ENCODE data around the gene CRB1. TPM values are rescaled to one million over a fixed set of nuclear protein-coding genes. Genes with fewer than 3 reads are reported as not detected.

Gene CRB1
- total and polyA plus RNA-seq, 7 donors, result 0.19 to 0.49 (median 0.38) TPM; not detected in 3

GRCh38 chr1:197453376-197454058, 185.5 kb downstream of the CRB1 start:
- no peak overlapping the region for H3K4me3 ChIP-seq
- H3K36me3 ChIP-seq, result no peaks in the 10 kb centered on the region
- no peaks in the 10 kb centered on the region for H3K4me1 ChIP-seq
- no peak for TF ChIP-seq POLR2A (IDR thresholded peaks at IDR 0.05)
- TF ChIP-seq EP300 (IDR thresholded peaks at IDR 0.05), result no peak
- no peak for TF ChIP-seq POLR2AphosphoS5 (IDR thresholded peaks at IDR 0.05)
- TF ChIP-seq CTCF (IDR thresholded peaks at IDR 0.05), result no peak
- no peaks in the 10 kb centered on the region for H3K27me3 ChIP-seq
- no peaks in the 10 kb centered on the region for H3K9me3 ChIP-seq
- intact Hi-C loops (cut with DNase I), result no loop called here
- WGBS, 2 donors, result 88 to 96% methylated on average over 1 of the region's 1 CpG
- DNase-seq, result no peak
- no peak overlapping the region for H3K27ac ChIP-seq

- intact Hi-C loops (cut with DNase I), result no loop called here
- Histone ChIP-seq H3K4me3 (no peak overlapping the region), H3K27ac (no peak overlapping the region), H3K36me3 (no peaks in the 10 kb centered on the region), H3K9me3 (no peaks in the 10 kb centered on the region), H3K4me1 (peaks cover 0 to 6% (median 0%) of the 10 kb centered on the region in 4 donors), H3K27me3 (no peaks in the 10 kb centered on the region)
- TF ChIP-seq EP300 (IDR thresholded peaks at IDR 0.05), result no peak
- TF ChIP-seq CTCF (IDR thresholded peaks at IDR 0.05), result no peak
- TF ChIP-seq POLR2A (IDR thresholded peaks at IDR 0.05), result no peak
- no peak for TF ChIP-seq POLR2AphosphoS5 (IDR thresholded peaks at IDR 0.05)
- WGBS, 2 donors, result 87 to 92% methylated on average over 5 of the region's 5 CpGs
- DNase-seq, result no peak
These were observed 194.5 kb downstream of the CRB1 start for GRCh38 chr1:197462539-197462938.

- no peak overlapping the region for H3K27ac ChIP-seq
- H3K36me3 ChIP-seq, result no peaks in the 10 kb centered on the region
- intact Hi-C loops (cut with DNase I), result no loop called here
- TF ChIP-seq POLR2AphosphoS5 (IDR thresholded peaks at IDR 0.05), result no peak
- TF ChIP-seq CTCF (IDR thresholded peaks at IDR 0.05), result no peak
- TF ChIP-seq POLR2A (IDR thresholded peaks at IDR 0.05), result no peak
- no peak for TF ChIP-seq EP300 (IDR thresholded peaks at IDR 0.05)
- H3K9me3 ChIP-seq, result no peaks in the 10 kb centered on the region
- H3K4me1 ChIP-seq, result peaks cover 0 to 6% (median 0%) of the 10 kb centered on the region in 4 donors
- no peak overlapping the region for H3K4me3 ChIP-seq
- DNase-seq, result no peak
- H3K27me3 ChIP-seq, result no peaks in the 10 kb centered on the region
These were observed 195.1 kb downstream of the CRB1 start for GRCh38 chr1:197463142-197463541.

DNA sequence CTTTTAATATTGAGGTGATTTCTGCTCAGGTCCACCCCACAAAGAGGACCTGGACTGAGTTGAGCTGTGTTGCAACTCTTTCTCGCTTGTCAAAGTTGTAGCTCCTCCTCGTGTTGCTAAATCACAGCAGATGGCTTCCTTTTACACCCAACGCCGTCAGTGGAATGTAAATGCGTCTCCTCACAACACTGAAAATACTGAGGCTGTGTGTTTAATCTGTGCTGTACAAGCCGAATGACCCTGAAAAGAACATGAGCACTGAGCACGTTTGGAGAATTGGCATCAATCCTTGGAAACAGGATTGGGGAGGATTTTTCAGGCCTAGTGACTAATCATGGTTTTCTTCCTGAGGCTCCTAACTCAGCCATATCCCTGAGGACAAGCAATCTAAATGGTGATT, 196.0 kb downstream of the CRB1 start:
- no peak for DNase-seq
- Histone ChIP-seq H3K4me1 (peaks cover 0 to 6% (median 0%) of the 10 kb centered on the region in 4 donors), H3K36me3 (no peaks in the 10 kb centered on the region), H3K4me3 (no peak overlapping the region), H3K9me3 (no peaks in the 10 kb centered on the region), H3K27ac (peak overlapping the region in 1 of 4 donors; percentile 25), H3K27me3 (no peaks in the 10 kb centered on the region)
- intact Hi-C loops (cut with DNase I), result no loop called here
- 61 to 64% methylated on average over 7 of the region's 7 CpGs for WGBS, 2 donors
- peak in 1 of 4 donors; percentile 32 for TF ChIP-seq POLR2AphosphoS5 (IDR thresholded peaks at IDR 0.05)
- TF ChIP-seq EP300 (IDR thresholded peaks at IDR 0.05), result no peak
- no peak for TF ChIP-seq POLR2A (IDR thresholded peaks at IDR 0.05)
- no peak for TF ChIP-seq CTCF (IDR thresholded peaks at IDR 0.05)

All from sigmoid colon (tissue), 7 donors.